A172 (cell line): ENCODE data around the gene KCTD6. TPM values are rescaled to one million over a fixed set of nuclear protein-coding genes. Genes with fewer than 3 reads are reported as not detected.

Experiments
- total RNA-seq: library from RNA; depleted of rRNA; stranded (reverse); fragments of >200 nt; shearing (Covaris generic); gene quantifications from 2 replicates; pipeline ENCODE4 v1.2.3, GENCODE V29; 2014; rRNA removed

Gene KCTD6
- total RNA-seq, 1 experiment from 2014 or later, result 9.1 TPM

Other genes with a start within 250 kb of the KCTD6 start
- 13.0 and 19.5 TPM in 2 replicates for gene RPP14, start 185.9 kb upstream of the KCTD6 start, total RNA-seq
- gene HTD2, start 185.6 kb upstream of the KCTD6 start, total RNA-seq, result 6.2 TPM in 2 replicates
- 9.3 and 15.2 TPM in 2 replicates for gene PXK, start 159.2 kb upstream of the KCTD6 start, total RNA-seq
- gene PDHB, start 58.3 kb upstream of the KCTD6 start, total RNA-seq, result 141 and 170 TPM in 2 replicates
- 2.2 and 5.4 TPM in 2 replicates for gene ACOX2, start 45.1 kb downstream of the KCTD6 start, total RNA-seq
- gene FAM107A, start 85.3 kb downstream of the KCTD6 start, total RNA-seq, result not detected in 2 replicates
- gene FAM3D, start 174.7 kb downstream of the KCTD6 start, total RNA-seq, result not detected in 2 replicates